Aorta (tissue), 5 donors: ENCODE measurements around the gene SNAPIN. TPM values are rescaled to one million over a fixed set of nuclear protein-coding genes. Genes with fewer than 3 reads are reported as not detected.

Experiments used
- ATAC-seq: fragments of 200-7000 bp; cut with Tn5 transposase; one replicate; pipeline ENCODE4 v1.9.1; 2022; ENCODE audit warnings: moderate library complexity; ENCODE audit not compliant: low FRiP score
- DNase-seq, 2 donors: peaks; one replicate each; pipeline ENCODE4 v3.0.0-alpha.2; 2020
- H3K27ac ChIP-seq, 2 donors: one replicate each; pipeline ENCODE4 v1.5.1; 2013; ENCODE audit warnings: low read length in 2 of 2, mild to moderate bottlenecking in 2 of 2, moderate library complexity in 2 of 2, control low read depth in 1 of 2, inconsistent platforms in 1 of 2, low read depth in 1 of 2
- H3K27me3 ChIP-seq, 2 donors: one replicate each; pipeline ENCODE4 v1.6.1; 2013; ENCODE audit warnings: control low read depth in 1 of 2, low read length in 1 of 2, mild to moderate bottlenecking in 1 of 2, moderate library complexity in 1 of 2; ENCODE audit not compliant: insufficient read depth in 2 of 2, control insufficient read depth in 1 of 2
- H3K36me3 ChIP-seq, 2 donors: one replicate each; pipeline ENCODE4 v1.6.1; 2013; ENCODE audit warnings: control low read depth in 1 of 2, low read length in 1 of 2, mild to moderate bottlenecking in 1 of 2; ENCODE audit not compliant: insufficient read depth in 2 of 2, control insufficient read depth in 1 of 2
- H3K4me1 ChIP-seq, 2 donors: one replicate each; pipeline ENCODE4 v1.6.1; 2013; ENCODE audit warnings: low read length in 2 of 2, control low read depth in 1 of 2, mild to moderate bottlenecking in 1 of 2, moderate library complexity in 1 of 2; ENCODE audit not compliant: insufficient read depth in 2 of 2, control insufficient read depth in 1 of 2
- H3K4me3 ChIP-seq, 2 donors: one replicate each; pipeline ENCODE4 v1.5.1; 2013; ENCODE audit warnings: low read length in 2 of 2, control low read depth in 1 of 2, mild to moderate bottlenecking in 1 of 2
- H3K9me3 ChIP-seq: one replicate; pipeline ENCODE4 v1.6.1; 2013; ENCODE audit warnings: mild to moderate bottlenecking, low read length; ENCODE audit not compliant: control insufficient read depth
- WGBS, 2 donors: extraction: QIAGEN DNeasy Blood & Tissue Kit; methylation state at CpG; one replicate each; pipeline ENCODE4 v1.1.7; 2013; 5-methylcytosine and 5-hydroxymethylcytosine counted together
- intact Hi-C, 2 donors: fragments of 100-400 bp; cut with DNase I; formaldehyde crosslinking; loops; one replicate each; pipeline versions ENCODE4 v1.14.2 to v1.15.0; 2022
- long read RNA-seq, 2 donors: library from polyadenylated mRNA; unstranded; transcript quantifications; one replicate each; pipeline ENCODE4 v2.0.0, GENCODE V29; 2020 to 2021
- polyA plus RNA-seq, 2 donors: library from polyadenylated mRNA; stranded (reverse); fragments of 200-250 nt; gene quantifications; one replicate each; pipeline ENCODE4 v1.2.3, GENCODE V29; 2013
- total RNA-seq, 2 donors: library from RNA; stranded (reverse); fragmentation: NEBNext Ultra II Directional; extraction: Animal tissue kit (Norgen Biotek cat#: 25700); gene quantifications; one replicate each; pipeline ENCODE4 v1.2.1, GENCODE V29; 2021
- donor health status: healthy with polysubstance abuse.
- donor health status: Bipolar disorder and iron deficiency.
- donor health status: DM: no; HTN: no; CAD: no.
- donor health status: DM: no; HTN: no; CAD: no.
- donor health status: DM: yes; HTN: yes; CAD: no.

Gene SNAPIN
- total RNA-seq (10 to 100 TPM; 30.4 to 35.4 TPM), polyA plus RNA-seq (10 to 100 TPM; 52.6 to 55.6 TPM)
- long read RNA-seq, donor 1, transcript SNAPIN-204 (2 exons, 1,205 nt): minor isoform, 6 of 45 reads
- long read RNA-seq, donor 1, transcript SNAPIN-201 (4 exons, 1,030 nt): major isoform, 35 of 45 reads
- long read RNA-seq, donor 1, partial matches to known transcripts: 0 of 45 reads
- long read RNA-seq, donor 1, other reads (novel, unspliced or antisense): 2 of 45 reads
- long read RNA-seq, donor 2, transcript SNAPIN-201 (4 exons, 1,030 nt): major isoform, 21 of 34 reads
- long read RNA-seq, donor 2, transcript SNAPIN-204 (2 exons, 1,205 nt): minor isoform, 5 of 34 reads
- long read RNA-seq, donor 2, partial matches to known transcripts: 0 of 34 reads
- long read RNA-seq, donor 2, other reads (novel, unspliced or antisense): 5 of 34 reads

GRCh38 chr1:153658400-153659174 lies at the start of gene SNAPIN:
Gene SNAPIN, plus strand, starts transcription at chr1:153658703. Its CDS starts 41 bp downstream, at chr1:153658744.
- ATAC-seq (peak; percentile 98), DNase-seq (peak; percentile 96 to 98)
- Histone ChIP-seq H3K4me1 (no peaks in the 10 kb centered on the region), H3K27me3 (no peaks in the 10 kb centered on the region), H3K4me3 (peak within 1 kb of the TSS; percentile 71 to 73), H3K9me3 (no peaks in the 10 kb centered on the region), H3K27ac (peak within 1 kb of the TSS in 1 of 2 donors; percentile 81), H3K36me3 (peaks cover 0 to 9% of the 10 kb centered on the region in 2 donors)
- 2 to 3% methylated on average over 52 to 53 of the region's 53 CpGs for WGBS, 2 donors
- intact Hi-C loops: no loop called here

- WGBS, 2 donors: 26 to 29% methylated on average over 17 to 19 of the region's 19 CpGs
- ATAC-seq (peak; percentile 76), DNase-seq (peak; percentile 77 to 90)
- H3K27me3 ChIP-seq: no peaks in the 10 kb centered on the region
- H3K36me3 ChIP-seq: peaks cover 0 to 2% of the 10 kb centered on the region in 2 donors
- peak overlapping the region in 1 of 2 donors; percentile 61 for H3K27ac ChIP-seq
- H3K4me3 ChIP-seq: no peak overlapping the region
- no peaks in the 10 kb centered on the region for H3K4me1 ChIP-seq
- H3K9me3 ChIP-seq: no peaks in the 10 kb centered on the region
- intact Hi-C loops: no loop called here
Measured at GRCh38 chr1:153608742-153609584, 49.5 kb upstream of the SNAPIN start.

- H3K9me3 ChIP-seq: no peaks in the 10 kb centered on the region
- intact Hi-C loops: no loop called here
- no peaks in the 10 kb centered on the region for H3K4me1 ChIP-seq
- H3K36me3 ChIP-seq: peaks cover 0 to 2% of the 10 kb centered on the region in 2 donors
- DNase-seq (no peak), ATAC-seq (no peak)
- H3K27ac ChIP-seq: peak overlapping the region in 1 of 2 donors; percentile 55
- no peaks in the 10 kb centered on the region for H3K27me3 ChIP-seq
- 30 to 43% methylated on average over 6 of the region's 6 CpGs for WGBS, 2 donors
- H3K4me3 ChIP-seq: no peak overlapping the region
Measured at GRCh38 chr1:153609585-153609907, 49.0 kb upstream of the SNAPIN start.

- DNase-seq (peak in 1 of 2 donors; percentile 75), ATAC-seq (no peak)
- Histone ChIP-seq H3K27me3 (no peaks in the 10 kb centered on the region), H3K27ac (peak overlapping the region in 1 of 2 donors; percentile 49), H3K36me3 (peaks cover 0 to 2% of the 10 kb centered on the region in 2 donors), H3K9me3 (no peaks in the 10 kb centered on the region), H3K4me3 (no peak overlapping the region), H3K4me1 (no peaks in the 10 kb centered on the region)
- WGBS, 2 donors: 67 to 81% methylated on average over 4 of the region's 4 CpGs
- intact Hi-C loops: loop anchor here in 1 of 2 donors (5.0 kb wide), 2 partner anchors 38 to 103 kb away; no protein-coding TSS in a partner anchor
Measured at GRCh38 chr1:153610334-153610733, 48.2 kb upstream of the SNAPIN start.

- Histone ChIP-seq H3K36me3 (peaks cover 0 to 2% of the 10 kb centered on the region in 2 donors), H3K27ac (no peak overlapping the region), H3K4me3 (no peak overlapping the region), H3K9me3 (no peaks in the 10 kb centered on the region), H3K4me1 (no peaks in the 10 kb centered on the region), H3K27me3 (no peaks in the 10 kb centered on the region)
- WGBS, 2 donors: 68 to 80% methylated on average over 7 of the region's 7 CpGs
- DNase-seq (peak in 1 of 2 donors; percentile 65), ATAC-seq (no peak)
- intact Hi-C loops: loop anchor here in 1 of 2 donors (5.0 kb wide), 2 partner anchors 39 to 104 kb away; no protein-coding TSS in a partner anchor
Measured at GRCh38 chr1:153610811-153611301, 47.6 kb upstream of the SNAPIN start.

GRCh38 chr1:153611356-153611755 lies 47.1 kb upstream of the SNAPIN start:
- intact Hi-C loops: loop anchor here in 1 of 2 donors (5.0 kb wide), 2 partner anchors 39 to 104 kb away; no protein-coding TSS in a partner anchor
- no peaks in the 10 kb centered on the region for H3K9me3 ChIP-seq
- 41 to 44% methylated on average over 1 of the region's 1 CpG for WGBS, 2 donors
- peaks cover 0 to 2% of the 10 kb centered on the region in 2 donors for H3K36me3 ChIP-seq
- no peak for DNase-seq
- H3K27me3 ChIP-seq: no peaks in the 10 kb centered on the region
- peak overlapping the region; percentile 50 to 77 for H3K4me3 ChIP-seq
- no peak overlapping the region for H3K27ac ChIP-seq
- no peak for ATAC-seq
- no peaks in the 10 kb centered on the region for H3K4me1 ChIP-seq

- intact Hi-C loops: loop anchor here in 1 of 2 donors (5.0 kb wide), 2 partner anchors 40 to 105 kb away; no protein-coding TSS in a partner anchor
- Histone ChIP-seq H3K27ac (peak overlapping the region; percentile 23 to 81), H3K9me3 (no peaks in the 10 kb centered on the region), H3K36me3 (no peaks in the 10 kb centered on the region), H3K27me3 (no peaks in the 10 kb centered on the region), H3K4me1 (no peaks in the 10 kb centered on the region), H3K4me3 (peak overlapping the region; percentile 50 to 77)
- WGBS, 2 donors: 0 to 6% methylated on average over 10 to 11 of the region's 11 CpGs
- peak in 1 of 2 donors; percentile 75 for DNase-seq
- ATAC-seq: peak; percentile 4
Measured at GRCh38 chr1:153612111-153612754, 46.3 kb upstream of the SNAPIN start.
